Panc1 (cell line): Measurements from ENCODE around the gene MDN1.

Experiments used
- POLR2AphosphoS5 ChIP-seq: IDR thresholded peaks from 2 replicates; pipeline ENCODE4 v1.6.1; 2012; ENCODE audit warnings: mild to moderate bottlenecking, low read depth, low read length, moderate library complexity
- SIN3A ChIP-seq: IDR thresholded peaks from 2 replicates; pipeline ENCODE4 v1.6.1; 2012; ENCODE audit warnings: low read depth, mild to moderate bottlenecking, low read length, moderate library complexity, borderline replicate concordance; ENCODE audit not compliant: insufficient read depth
- TF ChIP-seq, protein P1 (sequence below): fragments of 450-650 bp; IDR thresholded peaks from 2 replicates; pipeline ENCODE4 v1.5.1; 2017; ENCODE audit warnings: mild to moderate bottlenecking

DNA sequence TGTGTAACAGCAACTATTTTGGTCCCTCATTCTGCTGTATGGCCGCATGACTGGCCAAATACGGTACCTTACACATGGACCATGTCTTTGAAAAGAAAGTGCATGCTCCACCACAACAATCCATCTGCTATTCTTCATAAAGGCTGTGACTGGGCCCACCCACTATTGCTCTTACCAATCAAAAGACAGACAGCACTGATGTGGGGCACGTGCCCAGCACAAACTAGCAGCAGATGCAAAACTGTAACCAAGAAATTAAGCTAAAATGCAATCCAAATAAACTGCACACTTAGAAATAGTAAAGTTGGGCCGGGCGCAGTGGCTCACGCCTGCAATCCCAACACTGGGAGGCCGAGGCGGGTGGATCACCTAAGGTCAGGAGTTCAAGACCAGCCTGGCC is 20.5 kb downstream of the MDN1 start:
- TF ChIP-seq, protein P1, sequence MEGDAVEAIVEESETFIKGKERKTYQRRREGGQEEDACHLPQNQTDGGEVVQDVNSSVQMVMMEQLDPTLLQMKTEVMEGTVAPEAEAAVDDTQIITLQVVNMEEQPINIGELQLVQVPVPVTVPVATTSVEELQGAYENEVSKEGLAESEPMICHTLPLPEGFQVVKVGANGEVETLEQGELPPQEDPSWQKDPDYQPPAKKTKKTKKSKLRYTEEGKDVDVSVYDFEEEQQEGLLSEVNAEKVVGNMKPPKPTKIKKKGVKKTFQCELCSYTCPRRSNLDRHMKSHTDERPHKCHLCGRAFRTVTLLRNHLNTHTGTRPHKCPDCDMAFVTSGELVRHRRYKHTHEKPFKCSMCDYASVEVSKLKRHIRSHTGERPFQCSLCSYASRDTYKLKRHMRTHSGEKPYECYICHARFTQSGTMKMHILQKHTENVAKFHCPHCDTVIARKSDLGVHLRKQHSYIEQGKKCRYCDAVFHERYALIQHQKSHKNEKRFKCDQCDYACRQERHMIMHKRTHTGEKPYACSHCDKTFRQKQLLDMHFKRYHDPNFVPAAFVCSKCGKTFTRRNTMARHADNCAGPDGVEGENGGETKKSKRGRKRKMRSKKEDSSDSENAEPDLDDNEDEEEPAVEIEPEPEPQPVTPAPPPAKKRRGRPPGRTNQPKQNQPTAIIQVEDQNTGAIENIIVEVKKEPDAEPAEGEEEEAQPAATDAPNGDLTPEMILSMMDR = no peak
- TF ChIP-seq POLR2AphosphoS5 = no peak
- TF ChIP-seq SIN3A = no peak
